Ascending aorta (tissue), 2 donors: Measurements from ENCODE around the gene NYAP1. TPM values are rescaled to one million over a fixed set of nuclear protein-coding genes. Genes with fewer than 3 reads are reported as not detected.
"Not testable (repeated sequence)": the region's sequence is repeated elsewhere in the genome, so short reads cannot be mapped to it uniquely, and the experiment has no call there.

Experiments used
- DNase-seq, 2 donors: peaks; one replicate each; pipeline ENCODE4 v3.0.0-alpha.2; 2019; ENCODE audit warnings: low spot score in 2 of 2
- H3K27ac ChIP-seq, 2 donors: fragments of 200-600 bp; sonication (generic); one replicate each; pipeline ENCODE4 v1.5.1; 2016 to 2017; ENCODE audit warnings: mild to moderate bottlenecking in 1 of 2
- H3K27me3 ChIP-seq: fragments of 200-600 bp; sonication (generic); one replicate; pipeline ENCODE4 v1.5.1; 2017
- H3K36me3 ChIP-seq, 2 donors: fragments of 200-600 bp; sonication (generic); one replicate each; pipeline ENCODE4 v1.5.1; 2016
- H3K4me1 ChIP-seq, 2 donors: fragments of 200-600 bp; sonication (generic); one replicate each; pipeline ENCODE4 v1.5.1; 2016 to 2017; ENCODE audit warnings: mild to moderate bottlenecking in 1 of 2
- H3K4me3 ChIP-seq, 2 donors: fragments of 200-600 bp; sonication (generic); one replicate each; pipeline ENCODE4 v1.5.1; 2016 to 2017; ENCODE audit warnings: mild to moderate bottlenecking in 1 of 2
- H3K9me3 ChIP-seq, 2 donors: fragments of 200-600 bp; sonication (generic); one replicate each; pipeline ENCODE4 v1.5.1; 2016
- CTCF ChIP-seq, 3 experiments: fragments of 200-600 bp in 2 of 3; fragments of 450-650 bp in 1 of 3; sonication (generic) in 2 of 3; IDR thresholded peaks; one replicate each; pipeline ENCODE4 v1.5.1; 2016 to 2019; ENCODE audit warnings: antibody characterized with exemption in 3 of 3, mild to moderate bottlenecking in 1 of 3, moderate library complexity in 1 of 3
- intact Hi-C: fragments of 100-400 bp; cut with DNase I; formaldehyde crosslinking; loops from one replicate; pipeline ENCODE4 v1.15.1; 2023
- total RNA-seq: library from RNA; depleted of rRNA; stranded (reverse); fragments of >200 nt; gene quantifications from one replicate; pipeline ENCODE4 v1.1.0, GENCODE V29; 2016

The NYAP1 gene
- total RNA-seq, 1 donor from 2014 or later: 0.96 TPM

GRCh38 chr7:100438172-100438571 lies 45.6 kb upstream of the NYAP1 start:
- Histone ChIP-seq H3K4me1 (peaks cover 4 to 11% of the 10 kb centered on the region in 2 donors), H3K9me3 (no peaks in the 10 kb centered on the region), H3K4me3 (no peak overlapping the region), H3K36me3 (peaks cover 11 to 18% of the 10 kb centered on the region in 2 donors), H3K27ac (no peak overlapping the region), H3K27me3 (no peaks in the 10 kb centered on the region)
- no peak for TF ChIP-seq CTCF (IDR thresholded peaks at IDR 0.05)
- intact Hi-C loops: loop anchor here (5.0 to 10.0 kb wide), 2 partner anchors 174 to 807 kb away; partner anchors contain the start of genes FIS1 and MOSPD3
- no peak for DNase-seq

- Histone ChIP-seq H3K4me1 (peaks cover 4 to 11% of the 10 kb centered on the region in 2 donors), H3K36me3 (peaks cover 8 to 13% of the 10 kb centered on the region in 2 donors)
- intact Hi-C loops: loop anchor here (5.0 to 10.0 kb wide), 2 partner anchors 174 to 806 kb away; partner anchors contain the start of genes FIS1 and MOSPD3
- H3K27me3 ChIP-seq, H3K4me3 ChIP-seq, H3K9me3 ChIP-seq, H3K27ac ChIP-seq: not testable (repeated sequence)
- DNase-seq: peak in 1 of 2 donors; percentile 33
Observed at GRCh38 chr7:100438731-100439130, 45.0 kb upstream of the NYAP1 start.

GRCh38 chr7:100439244-100439643 lies 44.5 kb upstream of the NYAP1 start:
- not testable (repeated sequence) for H3K27me3 ChIP-seq, H3K27ac ChIP-seq, H3K36me3 ChIP-seq, DNase-seq, H3K9me3 ChIP-seq, H3K4me3 ChIP-seq
- intact Hi-C loops: loop anchor here (5.0 to 10.0 kb wide), 2 partner anchors 173 to 806 kb away; partner anchors contain the start of genes FIS1 and MOSPD3
- H3K4me1 ChIP-seq: peaks cover 4 to 11% of the 10 kb centered on the region in 2 donors

GRCh38 chr7:100441641-100442535 lies 41.8 kb upstream of the NYAP1 start:
- DNase-seq: no peak

GRCh38 chr7:100443096-100443840 lies 40.5 kb upstream of the NYAP1 start:
- peak overlapping the region in 1 of 2 donors; percentile 40 for H3K27ac ChIP-seq
- DNase-seq: no peak
- H3K9me3 ChIP-seq: no peaks in the 10 kb centered on the region
- TF ChIP-seq CTCF (IDR thresholded peaks at IDR 0.05): no peak
- H3K4me1 ChIP-seq: no peaks in the 10 kb centered on the region
- intact Hi-C loops: no loop called here
- H3K36me3 ChIP-seq: no peaks in the 10 kb centered on the region
- no peak overlapping the region for H3K4me3 ChIP-seq
- no peaks in the 10 kb centered on the region for H3K27me3 ChIP-seq

More at GRCh38 chr7:100441641-100442535, 41.8 kb upstream of the NYAP1 start:
- H3K4me1 ChIP-seq: no peaks in the 10 kb centered on the region
- intact Hi-C loops: no loop called here
- H3K36me3 ChIP-seq: no peaks in the 10 kb centered on the region
- no peak overlapping the region for H3K27ac ChIP-seq
- no peak for TF ChIP-seq CTCF (IDR thresholded peaks at IDR 0.05)
- no peaks in the 10 kb centered on the region for H3K9me3 ChIP-seq
- no peak overlapping the region for H3K4me3 ChIP-seq
- H3K27me3 ChIP-seq: no peaks in the 10 kb centered on the region

- DNase-seq: no peak
- H3K27ac ChIP-seq: peak overlapping the region; percentile 17 to 40
Observed at GRCh38 chr7:100444311-100445278, 39.1 kb upstream of the NYAP1 start.

More at GRCh38 chr7:100444311-100445278, 39.1 kb upstream of the NYAP1 start:
- H3K4me1 ChIP-seq: no peaks in the 10 kb centered on the region
- no peaks in the 10 kb centered on the region for H3K36me3 ChIP-seq
- no peak for TF ChIP-seq CTCF (IDR thresholded peaks at IDR 0.05)
- H3K9me3 ChIP-seq: no peaks in the 10 kb centered on the region
- no peaks in the 10 kb centered on the region for H3K27me3 ChIP-seq
- intact Hi-C loops: no loop called here
- no peak overlapping the region for H3K4me3 ChIP-seq
